Activated naive CD8-positive, alpha-beta T cell treated with anti-CD3 and anti-CD28 coated beads, Interleukin-2, amount 50 U/mL, for 24 hours (primary cell): ENCODE measurements around the gene OCA2.

Source experiments
- ATAC-seq: fragments of 150-1000 bp; cut with Tn5 transposase; one replicate; pipeline ENCODE4 v1.10.0; 2021
- DNase-seq: peaks from one replicate; pipeline ENCODE4 v3.0.0; 2021
- H3K27ac Mint-ChIP-seq: one replicate; pipeline ENCODE4 v1.8.0; 2021; ENCODE audit warnings: mild to moderate bottlenecking, mixed read lengths
- H3K27me3 Mint-ChIP-seq: one replicate; pipeline ENCODE4 v1.8.0; 2021; ENCODE audit warnings: mixed read lengths
- H3K36me3 Mint-ChIP-seq: one replicate; pipeline ENCODE4 v1.8.0; 2021; ENCODE audit warnings: low read depth, mixed read lengths
- H3K4me1 Mint-ChIP-seq: one replicate; pipeline ENCODE4 v1.8.0; 2021; ENCODE audit warnings: mixed read lengths
- H3K4me3 Mint-ChIP-seq: one replicate; pipeline ENCODE4 v1.8.0; 2021; ENCODE audit warnings: mild to moderate bottlenecking, moderate library complexity, mixed read lengths
- H3K9me3 Mint-ChIP-seq: one replicate; pipeline ENCODE4 v1.8.0; 2021; ENCODE audit warnings: mixed read lengths

OCA2 gene

DNA sequence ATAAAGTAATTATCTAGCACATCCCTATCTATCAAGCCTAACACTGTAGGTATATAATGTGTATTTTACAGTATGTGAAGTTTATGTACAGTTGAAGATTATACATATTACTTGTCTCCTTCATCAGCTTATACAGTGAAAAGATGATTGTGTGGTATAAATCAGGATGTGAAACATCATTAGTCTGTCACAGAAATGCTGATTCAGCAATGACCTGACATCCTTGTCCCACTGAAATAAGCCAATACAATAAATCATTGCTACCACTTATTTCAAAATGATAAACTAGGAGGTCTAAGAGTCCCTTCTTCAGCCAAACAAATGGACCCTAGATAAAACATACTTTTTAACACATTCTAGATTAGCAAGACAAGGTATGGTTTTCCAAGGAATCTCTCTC, 225.3 kb downstream of the OCA2 start:
- H3K36me3 Mint-ChIP-seq: no peaks in the 10 kb centered on the region
- H3K4me3 Mint-ChIP-seq: no peak overlapping the region
- H3K27me3 Mint-ChIP-seq: no peaks in the 10 kb centered on the region

DNA sequence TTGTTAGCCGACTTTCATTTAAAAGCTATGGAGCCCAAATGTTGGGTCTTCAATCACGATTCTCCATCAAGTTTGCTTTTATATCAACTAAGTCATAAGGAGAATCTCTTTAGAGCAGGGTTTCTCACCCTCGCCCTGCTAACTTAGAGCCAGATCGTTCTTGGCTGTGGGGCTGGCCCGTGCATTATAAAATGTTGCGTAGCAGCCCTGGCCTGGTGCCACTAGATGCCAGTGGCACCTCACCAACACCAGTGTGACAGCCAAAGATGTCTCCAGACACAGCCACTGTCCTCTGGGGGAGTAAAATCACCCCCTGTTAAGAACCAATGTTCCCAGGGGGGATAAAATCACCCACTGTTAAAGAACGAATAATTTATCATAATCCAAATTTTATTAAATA, 226.1 kb downstream of the OCA2 start:
- no peaks in the 10 kb centered on the region for H3K27me3 Mint-ChIP-seq
- H3K4me1 Mint-ChIP-seq: no peaks in the 10 kb centered on the region

More for the DNA sequence above, 225.3 kb downstream of the OCA2 start:
- Mint-ChIP-seq H3K27ac (no peak overlapping the region), H3K9me3 (peaks cover 3% of the 10 kb centered on the region), H3K4me1 (no peaks in the 10 kb centered on the region)
- DNase-seq: no peak
- no peak for ATAC-seq

DNA sequence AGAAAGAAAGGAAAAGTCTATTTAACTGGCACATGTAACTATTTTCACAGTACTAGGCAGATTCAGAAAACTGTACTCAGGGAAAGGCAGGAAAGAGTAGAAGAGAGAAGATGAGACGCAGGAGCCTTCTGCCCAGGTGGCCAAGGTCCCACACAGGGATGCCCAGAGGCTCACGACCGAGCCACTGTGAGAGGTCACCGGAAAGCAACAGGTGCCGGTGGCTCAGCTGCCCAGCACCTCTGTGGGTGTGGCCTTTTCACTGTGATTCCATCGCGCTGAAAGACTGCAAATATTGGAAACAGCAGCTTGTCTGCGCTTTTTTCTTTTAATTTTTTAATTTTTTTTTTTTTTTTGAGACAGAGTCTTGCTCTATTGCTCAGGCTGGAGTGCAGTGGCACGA, 226.8 kb downstream of the OCA2 start:
- Mint-ChIP-seq H3K27ac (no peak overlapping the region), H3K9me3 (peaks cover 6% of the 10 kb centered on the region), H3K4me1 (no peaks in the 10 kb centered on the region), H3K27me3 (no peaks in the 10 kb centered on the region), H3K36me3 (no peaks in the 10 kb centered on the region), H3K4me3 (no peak overlapping the region)
- DNase-seq (no peak), ATAC-seq (no peak)

More for the DNA sequence above, 226.1 kb downstream of the OCA2 start:
- H3K9me3 Mint-ChIP-seq: peaks cover 6% of the 10 kb centered on the region
- no peak for ATAC-seq
- DNase-seq: no peak
- no peak overlapping the region for H3K4me3 Mint-ChIP-seq
- no peaks in the 10 kb centered on the region for H3K36me3 Mint-ChIP-seq
- H3K27ac Mint-ChIP-seq: no peak overlapping the region

DNA sequence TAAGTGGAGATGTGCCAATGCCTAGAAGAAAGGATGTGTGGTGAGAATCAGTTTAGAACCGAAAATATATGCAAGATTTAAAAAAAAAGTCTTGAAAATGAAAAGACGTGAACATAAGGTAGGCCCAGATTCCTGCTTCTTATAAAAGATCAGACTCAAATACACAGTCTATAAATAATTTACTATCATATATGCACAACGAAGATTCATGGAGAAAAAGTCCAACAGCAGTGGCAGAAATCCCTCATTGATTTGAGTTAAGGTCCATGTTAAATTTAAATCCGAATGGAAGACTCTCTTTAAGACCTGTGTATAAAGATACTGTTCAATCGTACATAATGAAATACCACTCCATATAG, 227.2 kb downstream of the OCA2 start:
- Mint-ChIP-seq H3K27me3 (no peaks in the 10 kb centered on the region), H3K4me3 (no peak overlapping the region), H3K36me3 (no peaks in the 10 kb centered on the region), H3K9me3 (peaks cover 6% of the 10 kb centered on the region), H3K4me1 (no peaks in the 10 kb centered on the region), H3K27ac (no peak overlapping the region)
- DNase-seq: no peak
- ATAC-seq: no peak

DNA sequence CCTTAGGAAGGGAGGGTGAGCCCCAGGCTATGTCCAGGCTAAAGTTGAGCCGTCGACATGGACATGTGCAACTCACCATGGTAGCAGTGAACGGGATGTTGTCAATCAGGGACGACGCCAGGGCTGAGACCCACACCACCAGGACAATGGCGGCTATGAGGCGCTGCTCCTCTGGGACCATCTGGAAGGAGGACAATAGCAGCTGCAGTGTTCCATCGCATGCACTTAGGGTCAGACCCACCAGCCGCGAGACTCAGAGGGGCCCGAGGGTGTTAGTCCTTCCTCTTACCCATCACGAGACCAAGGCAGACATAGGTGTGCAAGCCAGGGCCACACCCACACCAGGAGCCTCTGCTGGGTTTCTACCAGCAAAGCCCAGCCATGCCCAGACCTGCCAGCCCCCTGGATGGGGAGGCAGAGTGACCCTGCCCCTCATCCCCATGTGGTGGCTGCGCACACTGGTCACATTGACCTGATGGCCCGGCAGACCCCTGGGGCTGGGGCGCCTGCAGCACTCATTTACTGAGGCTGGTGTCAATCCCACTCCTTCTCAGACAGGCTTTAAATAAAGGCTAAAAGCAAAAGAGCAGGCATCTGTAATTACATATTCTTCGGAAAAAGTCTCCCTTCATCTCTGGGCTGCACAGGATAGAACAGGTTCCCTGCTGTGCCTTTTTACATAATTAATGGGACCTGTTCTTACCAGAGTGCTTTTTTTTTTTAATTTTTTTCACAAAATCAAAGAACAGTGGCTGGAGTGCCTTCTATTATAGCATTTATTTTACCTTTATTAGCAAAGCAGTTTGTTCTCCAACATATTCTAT, 227.8 kb downstream of the OCA2 start:
- Mint-ChIP-seq H3K36me3 (no peaks in the 10 kb centered on the region), H3K4me1 (no peaks in the 10 kb centered on the region), H3K27me3 (no peaks in the 10 kb centered on the region), H3K27ac (no peak overlapping the region), H3K9me3 (peaks cover 6% of the 10 kb centered on the region), H3K4me3 (no peak overlapping the region)
- no peak for DNase-seq
- ATAC-seq: no peak

DNA sequence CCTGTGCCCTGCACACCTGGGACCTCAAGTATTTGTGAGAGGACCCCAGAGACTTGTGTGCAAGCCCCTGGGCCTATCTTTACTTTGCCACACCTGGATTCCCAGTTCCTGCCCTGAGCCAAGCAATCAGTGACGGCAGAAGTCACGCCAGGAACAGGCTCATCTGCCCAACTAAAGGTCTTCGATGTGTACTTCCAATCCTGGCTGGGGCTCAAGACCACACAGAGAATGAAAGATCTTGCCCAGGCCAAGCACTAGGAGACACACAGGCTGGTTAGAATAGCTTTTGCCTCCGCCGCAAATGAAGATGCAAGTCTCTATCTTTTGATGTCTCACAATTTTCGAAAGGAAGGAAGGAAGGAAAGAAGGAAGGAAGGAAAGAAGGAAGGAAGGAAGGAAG, 228.8 kb downstream of the OCA2 start:
- no peaks in the 10 kb centered on the region for H3K27me3 Mint-ChIP-seq
- ATAC-seq: no peak
- H3K9me3 Mint-ChIP-seq: peaks cover 6% of the 10 kb centered on the region
- no peaks in the 10 kb centered on the region for H3K36me3 Mint-ChIP-seq
- no peaks in the 10 kb centered on the region for H3K4me1 Mint-ChIP-seq
- H3K27ac Mint-ChIP-seq: no peak overlapping the region
- no peak overlapping the region for H3K4me3 Mint-ChIP-seq
- DNase-seq: no peak

DNA sequence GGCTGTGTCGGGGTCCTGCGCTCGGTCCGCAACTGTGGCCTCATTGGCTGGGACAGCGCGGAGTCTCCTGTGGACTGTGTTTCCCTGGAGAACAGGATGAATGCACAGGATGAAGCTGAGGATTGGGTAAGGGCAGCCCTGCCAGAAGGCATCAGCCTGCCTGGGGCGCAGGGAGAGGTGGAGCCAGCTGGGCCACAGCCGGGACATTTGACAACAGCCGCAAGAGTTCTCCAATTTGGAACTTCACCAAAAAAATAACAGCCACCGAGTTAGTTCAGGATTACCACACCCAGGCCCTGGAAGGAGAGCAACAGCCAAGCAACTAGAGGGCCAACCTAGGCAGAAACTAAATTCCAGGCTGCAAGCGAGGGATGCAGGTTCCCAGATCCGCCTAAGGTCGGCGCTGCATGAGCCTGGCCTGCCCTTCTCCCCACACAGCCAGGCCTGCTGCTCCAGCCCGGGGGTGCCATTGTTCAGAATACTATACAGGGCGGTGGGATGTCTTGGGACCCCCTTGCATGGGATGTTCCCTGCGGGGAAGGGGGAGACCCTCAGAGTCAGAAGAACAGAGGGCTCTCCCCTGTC, 229.3 kb downstream of the OCA2 start:
- peaks cover 6% of the 10 kb centered on the region for H3K9me3 Mint-ChIP-seq
- H3K36me3 Mint-ChIP-seq: no peaks in the 10 kb centered on the region
- DNase-seq (no peak), ATAC-seq (no peak)
- no peaks in the 10 kb centered on the region for H3K4me1 Mint-ChIP-seq
- H3K27me3 Mint-ChIP-seq: no peaks in the 10 kb centered on the region
- no peak overlapping the region for H3K27ac Mint-ChIP-seq
- H3K4me3 Mint-ChIP-seq: no peak overlapping the region

DNA sequence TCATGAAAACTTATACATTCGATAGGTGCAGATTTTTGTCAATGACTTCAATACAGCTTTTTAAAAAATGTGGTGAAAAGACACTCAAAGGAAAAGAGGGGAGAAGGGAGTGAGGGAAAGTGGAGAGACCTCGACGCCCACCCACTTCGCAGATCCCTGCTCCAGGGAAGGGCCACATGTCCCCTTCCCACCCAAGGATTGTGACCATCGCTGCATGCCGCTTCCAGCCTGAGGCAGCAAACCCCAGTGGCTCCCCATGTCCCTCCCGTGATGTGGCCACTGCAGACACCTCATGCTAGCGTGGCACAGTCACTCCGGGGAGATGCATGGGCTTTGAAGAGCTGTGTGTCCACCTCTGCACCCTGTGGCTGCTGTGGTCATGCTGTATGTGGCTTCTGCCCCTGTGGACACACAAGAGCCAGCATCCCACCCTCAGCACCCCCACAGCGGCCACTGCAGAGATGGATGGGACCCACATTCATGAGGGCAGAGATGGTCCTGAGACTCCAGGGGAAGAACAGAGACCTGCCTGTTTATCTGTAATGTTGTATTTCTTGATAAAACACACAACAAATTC, 230.2 kb downstream of the OCA2 start:
- Mint-ChIP-seq H3K9me3 (peaks cover 6% of the 10 kb centered on the region), H3K36me3 (no peaks in the 10 kb centered on the region), H3K4me1 (no peaks in the 10 kb centered on the region), H3K27me3 (no peaks in the 10 kb centered on the region), H3K4me3 (no peak overlapping the region), H3K27ac (no peak overlapping the region)
- ATAC-seq (no peak), DNase-seq (no peak)

DNA sequence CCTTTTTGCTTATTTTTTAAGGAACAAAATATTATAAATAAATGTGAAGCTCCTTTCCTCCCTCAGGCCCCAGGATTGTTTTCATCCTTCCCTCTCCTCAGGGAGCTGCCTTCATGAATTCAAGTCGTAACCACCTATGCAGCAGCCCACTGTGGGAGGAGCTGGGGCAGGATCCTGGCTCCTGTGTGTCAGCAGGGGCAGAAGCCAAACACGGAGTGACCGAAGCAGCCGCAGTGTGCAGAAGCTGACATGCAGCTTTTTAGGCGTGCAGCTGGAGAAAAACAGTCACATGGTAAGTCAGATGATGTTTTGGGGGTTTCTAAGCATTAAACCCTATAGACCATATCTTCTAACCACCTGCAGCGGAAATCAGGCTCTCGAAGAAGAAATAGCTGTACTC, 231.3 kb downstream of the OCA2 start:
- no peaks in the 10 kb centered on the region for H3K27me3 Mint-ChIP-seq
- DNase-seq: no peak
- no peaks in the 10 kb centered on the region for H3K36me3 Mint-ChIP-seq
- ATAC-seq: no peak
- H3K27ac Mint-ChIP-seq: no peak overlapping the region
- no peak overlapping the region for H3K4me3 Mint-ChIP-seq
- H3K9me3 Mint-ChIP-seq: peaks cover 6% of the 10 kb centered on the region
- no peaks in the 10 kb centered on the region for H3K4me1 Mint-ChIP-seq

DNA sequence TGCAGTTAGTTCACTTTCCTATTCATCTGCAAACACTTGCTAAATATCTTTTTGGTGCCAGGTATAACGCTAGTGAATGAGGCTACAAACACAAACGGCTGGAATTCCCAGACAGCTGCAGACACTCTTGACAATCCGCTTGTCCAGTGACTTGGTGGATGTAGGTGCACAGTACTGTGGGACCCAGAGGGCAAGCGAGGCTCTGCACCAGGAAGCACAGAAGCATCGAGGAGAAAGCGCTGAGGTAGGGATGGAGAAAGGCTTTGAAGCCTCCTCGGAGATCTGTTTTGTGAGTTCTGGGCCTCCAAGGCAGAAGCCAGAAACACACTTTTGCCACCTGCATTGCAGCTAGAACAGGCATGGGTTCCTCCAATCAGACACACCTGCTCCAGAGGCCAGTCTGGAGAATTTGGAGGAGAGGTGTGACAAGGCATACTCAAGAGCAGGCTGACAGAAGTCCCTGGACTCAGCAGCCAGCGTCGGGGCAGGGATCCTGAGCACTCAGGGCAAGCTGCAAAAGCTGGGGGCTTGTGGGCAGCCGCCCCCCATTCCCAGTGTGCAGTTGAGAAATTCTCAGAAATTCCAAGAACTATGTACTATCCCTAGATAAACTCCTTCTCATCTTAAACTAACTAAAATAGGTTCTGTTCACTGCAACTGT, 232.5 kb downstream of the OCA2 start:
- H3K4me3 Mint-ChIP-seq: no peak overlapping the region
- ATAC-seq (no peak), DNase-seq (no peak)
- no peak overlapping the region for H3K27ac Mint-ChIP-seq
- no peaks in the 10 kb centered on the region for H3K27me3 Mint-ChIP-seq
- no peaks in the 10 kb centered on the region for H3K36me3 Mint-ChIP-seq
- peaks cover 3% of the 10 kb centered on the region for H3K9me3 Mint-ChIP-seq
- no peaks in the 10 kb centered on the region for H3K4me1 Mint-ChIP-seq

DNA sequence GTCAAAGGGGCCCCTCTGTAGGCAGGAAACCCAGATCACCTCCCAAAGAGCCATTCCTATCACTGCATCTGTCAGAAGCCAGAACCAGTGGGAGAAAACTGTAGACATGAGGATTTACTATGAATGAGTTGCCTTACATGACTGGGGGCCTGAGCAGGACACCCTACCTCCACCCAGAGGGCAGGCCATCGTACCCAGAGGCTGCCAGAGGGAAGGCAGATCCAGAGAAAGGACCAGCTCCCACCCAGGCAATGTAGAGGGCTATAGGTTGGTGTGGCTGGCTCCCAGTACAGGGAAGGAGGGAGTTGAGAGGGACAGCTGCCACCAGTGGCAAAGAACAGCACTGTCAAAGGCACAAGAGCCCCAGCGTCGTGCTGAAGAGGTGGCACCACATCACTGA, 233.2 kb downstream of the OCA2 start:
- DNase-seq: no peak
- no peak overlapping the region for H3K27ac Mint-ChIP-seq
- H3K4me3 Mint-ChIP-seq: no peak overlapping the region
- no peak for ATAC-seq
- H3K9me3 Mint-ChIP-seq: peaks cover 6% of the 10 kb centered on the region
- no peaks in the 10 kb centered on the region for H3K27me3 Mint-ChIP-seq
- H3K36me3 Mint-ChIP-seq: no peaks in the 10 kb centered on the region
- no peaks in the 10 kb centered on the region for H3K4me1 Mint-ChIP-seq

DNA sequence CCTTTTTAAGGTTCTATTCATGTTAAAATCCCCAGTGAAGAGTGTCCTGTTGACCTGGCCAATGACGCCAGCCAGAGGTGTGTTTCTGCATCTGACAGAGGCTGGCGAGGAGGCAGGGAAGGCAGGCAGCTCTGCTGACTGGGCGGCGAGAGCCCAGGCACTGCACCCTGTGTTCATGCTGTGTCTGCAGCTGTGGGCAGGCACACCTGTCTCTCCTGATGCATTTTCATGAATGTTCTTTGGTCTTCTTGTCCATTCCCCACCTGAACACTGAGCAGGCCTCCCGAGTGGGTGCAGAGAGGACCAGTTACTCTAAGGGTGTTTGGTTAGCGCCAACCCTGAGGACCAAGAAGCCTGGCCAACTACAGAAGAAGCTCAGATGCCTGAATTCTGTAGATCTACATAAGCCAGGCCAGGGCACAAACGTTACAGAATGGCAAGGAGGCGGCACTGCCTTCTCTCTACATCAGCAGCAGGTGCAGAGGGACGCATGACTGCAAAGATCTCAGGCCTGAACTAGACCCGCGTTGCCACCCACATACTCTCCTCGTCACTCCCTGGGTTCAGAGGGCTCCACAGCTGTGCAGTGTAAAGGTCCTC, 233.7 kb downstream of the OCA2 start:
- H3K9me3 Mint-ChIP-seq: peaks cover 7% of the 10 kb centered on the region
- H3K4me1 Mint-ChIP-seq: no peaks in the 10 kb centered on the region
- no peaks in the 10 kb centered on the region for H3K36me3 Mint-ChIP-seq
- no peak overlapping the region for H3K4me3 Mint-ChIP-seq
- H3K27ac Mint-ChIP-seq: no peak overlapping the region
- DNase-seq: no peak
- H3K27me3 Mint-ChIP-seq: no peaks in the 10 kb centered on the region
- no peak for ATAC-seq

DNA sequence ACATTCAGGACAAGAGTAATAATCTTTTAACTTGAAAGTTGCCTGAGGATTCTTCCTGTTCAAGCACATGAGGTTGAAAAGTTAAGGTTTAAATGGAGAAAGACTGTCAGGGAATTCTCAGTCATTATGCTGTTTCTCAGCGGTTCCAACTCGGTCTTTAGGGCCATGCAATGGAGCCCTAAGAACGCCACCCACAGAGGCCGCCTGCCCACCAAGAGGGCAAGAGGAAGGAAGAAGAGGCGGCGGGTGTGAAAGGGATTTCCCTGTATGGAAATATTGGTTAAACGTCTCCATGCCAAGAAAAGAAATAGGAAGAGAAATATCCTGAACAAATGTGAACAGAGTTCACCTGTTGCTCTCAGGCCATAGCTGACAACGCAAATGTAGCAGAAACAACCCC, 234.4 kb downstream of the OCA2 start:
- Mint-ChIP-seq H3K27me3 (no peaks in the 10 kb centered on the region), H3K36me3 (no peaks in the 10 kb centered on the region), H3K27ac (no peak overlapping the region), H3K9me3 (peaks cover 7% of the 10 kb centered on the region), H3K4me3 (no peak overlapping the region), H3K4me1 (no peaks in the 10 kb centered on the region)
- ATAC-seq: no peak
- DNase-seq: no peak

DNA sequence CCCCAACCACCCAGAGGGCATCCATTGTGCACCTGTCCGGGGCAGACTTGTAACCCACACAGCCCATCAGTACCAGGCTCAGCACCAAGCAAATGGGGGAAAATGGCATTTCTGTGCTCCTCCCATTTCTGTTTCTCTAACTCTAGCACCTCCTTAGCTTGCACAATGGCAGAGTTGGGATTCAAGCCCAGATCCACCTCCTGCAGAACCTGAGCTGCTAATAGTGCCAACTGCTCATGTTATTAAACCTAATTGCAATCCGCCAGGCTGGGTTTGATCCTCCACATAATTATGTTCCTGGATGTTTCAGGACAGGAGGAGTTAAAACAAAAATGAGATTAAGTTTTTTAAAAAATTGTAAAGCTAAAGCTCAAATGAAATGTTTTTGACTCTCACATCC, 235.0 kb downstream of the OCA2 start:
- Mint-ChIP-seq H3K27ac (no peak overlapping the region), H3K27me3 (no peaks in the 10 kb centered on the region), H3K9me3 (peaks cover 7% of the 10 kb centered on the region), H3K36me3 (no peaks in the 10 kb centered on the region), H3K4me1 (no peaks in the 10 kb centered on the region), H3K4me3 (no peak overlapping the region)
- ATAC-seq: no peak
- DNase-seq: no peak

DNA sequence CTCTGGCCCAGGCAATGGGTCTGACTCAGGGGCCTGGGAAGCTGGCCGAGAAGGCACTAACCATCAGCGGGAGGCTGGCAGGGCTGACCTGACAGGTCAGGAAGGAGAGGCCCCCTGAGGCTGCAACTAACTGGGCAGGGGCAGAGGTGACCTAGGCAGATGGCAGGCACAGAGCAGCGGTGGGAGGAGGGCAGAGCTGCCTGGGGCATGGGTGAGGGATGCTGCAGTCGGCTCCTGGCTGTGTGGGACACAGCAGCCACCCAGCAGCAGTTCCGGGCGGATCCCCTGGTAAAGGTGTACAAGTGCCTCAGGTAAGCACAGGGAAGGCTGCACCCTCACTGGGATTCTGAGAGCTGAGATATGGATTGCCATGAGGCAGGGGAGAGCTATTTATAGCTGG, 236.1 kb downstream of the OCA2 start:
- Mint-ChIP-seq H3K27ac (no peak overlapping the region), H3K4me1 (no peaks in the 10 kb centered on the region), H3K4me3 (no peak overlapping the region), H3K9me3 (peaks cover 4% of the 10 kb centered on the region), H3K36me3 (no peaks in the 10 kb centered on the region), H3K27me3 (no peaks in the 10 kb centered on the region)
- DNase-seq: no peak
- ATAC-seq: no peak
